ACC112 (cell line): ENCODE measurements around the gene KLF13.

ENCODE experiments used
- H2AFZ ChIP-seq: fragments of 200-600 bp; sonication (generic); one replicate; pipeline ENCODE4 v1.6.0; 2017; ENCODE audit warnings: antibody characterized with exemption, low read length; ENCODE audit not compliant: unreplicated experiment
- H3K27ac ChIP-seq: fragments of 200-600 bp; sonication (generic); 2 replicates; pipeline ENCODE4 v1.5.1; 2014; ENCODE audit warnings: low read depth, mild to moderate bottlenecking, antibody characterized with exemption, low read length, moderate library complexity
- H3K27me3 ChIP-seq: fragments of 200-600 bp; sonication (generic); 2 replicates; pipeline ENCODE4 v1.6.1; 2014; ENCODE audit warnings: mild to moderate bottlenecking, antibody characterized with exemption, low read length, moderate library complexity, mixed read lengths; ENCODE audit not compliant: insufficient read depth
- H3K36me3 ChIP-seq: fragments of 200-600 bp; sonication (generic); 2 replicates; pipeline ENCODE4 v1.6.1; 2016; ENCODE audit warnings: mild to moderate bottlenecking, antibody characterized with exemption, low read length, moderate library complexity, mixed read lengths; ENCODE audit not compliant: insufficient read depth
- H3K4me1 ChIP-seq: fragments of 200-600 bp; sonication (generic); one replicate; pipeline ENCODE4 v1.6.1; 2016; ENCODE audit warnings: low read length, mixed read lengths; ENCODE audit not compliant: insufficient read depth, unreplicated experiment, control insufficient read depth
- H3K4me3 ChIP-seq: fragments of 200-600 bp; sonication (generic); 2 replicates; pipeline ENCODE4 v1.5.1; 2014; ENCODE audit warnings: mild to moderate bottlenecking, low read depth, low read length
- H3K79me2 ChIP-seq: fragments of 200-600 bp; sonication (generic); one replicate; pipeline ENCODE4 v1.6.0; 2016; ENCODE audit warnings: low read length; ENCODE audit not compliant: control insufficient read depth, unreplicated experiment, insufficient read depth

Gene KLF13

DNA sequence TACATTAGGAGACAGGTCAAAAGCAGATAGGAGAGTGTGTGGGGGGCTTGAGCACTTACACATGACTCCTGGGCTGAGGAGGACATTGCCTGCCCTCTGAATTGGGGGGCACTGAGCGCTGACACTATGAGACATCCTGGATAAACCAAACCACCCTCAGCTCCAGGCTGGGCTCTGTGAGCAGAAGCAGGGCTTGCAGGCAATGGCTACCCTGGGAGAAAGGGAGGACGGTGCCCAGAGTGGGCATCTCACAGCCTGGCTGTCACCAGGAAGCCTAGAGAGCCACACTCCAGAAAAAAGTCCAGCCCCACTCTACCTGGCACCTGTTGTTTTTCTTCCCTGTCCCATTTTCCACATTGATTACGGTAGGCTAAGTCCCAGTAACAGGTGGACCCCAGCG lies 8.2 kb upstream of the KLF13 start:
- H2AFZ ChIP-seq: no peak overlapping the region
- H3K4me3 ChIP-seq: no peak overlapping the region
- H3K27ac ChIP-seq: no peak overlapping the region
- H3K4me1 ChIP-seq: no peaks in the 10 kb centered on the region
- no peaks in the 10 kb centered on the region for H3K79me2 ChIP-seq
- no peaks in the 10 kb centered on the region for H3K36me3 ChIP-seq
- H3K27me3 ChIP-seq: peaks cover 36% of the 10 kb centered on the region

DNA sequence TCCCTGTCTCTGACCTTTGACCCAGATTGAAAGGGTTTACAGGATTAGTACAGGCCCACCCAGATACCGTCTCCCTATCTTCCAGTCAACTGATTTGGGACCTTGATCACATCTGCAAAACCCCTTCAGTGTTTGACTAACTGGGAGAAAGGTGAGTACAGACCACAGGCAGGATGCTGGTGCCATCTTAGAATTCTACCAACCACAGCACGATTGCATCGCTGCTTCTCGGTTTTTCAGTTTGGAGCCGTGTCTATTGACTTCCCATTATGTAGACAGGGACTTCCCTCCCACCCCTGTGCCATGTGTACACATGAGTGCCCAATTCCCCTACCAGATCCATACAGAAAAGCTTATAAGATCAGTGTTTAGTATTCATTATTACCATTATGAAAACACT lies 6.6 kb upstream of the KLF13 start:
- Histone ChIP-seq H3K27ac (no peak overlapping the region), H3K36me3 (no peaks in the 10 kb centered on the region), H3K4me1 (peaks cover 5% of the 10 kb centered on the region), H3K4me3 (no peak overlapping the region), H3K27me3 (peaks cover 29% of the 10 kb centered on the region), H3K79me2 (peaks cover 7% of the 10 kb centered on the region), H2AFZ (no peak overlapping the region)

DNA sequence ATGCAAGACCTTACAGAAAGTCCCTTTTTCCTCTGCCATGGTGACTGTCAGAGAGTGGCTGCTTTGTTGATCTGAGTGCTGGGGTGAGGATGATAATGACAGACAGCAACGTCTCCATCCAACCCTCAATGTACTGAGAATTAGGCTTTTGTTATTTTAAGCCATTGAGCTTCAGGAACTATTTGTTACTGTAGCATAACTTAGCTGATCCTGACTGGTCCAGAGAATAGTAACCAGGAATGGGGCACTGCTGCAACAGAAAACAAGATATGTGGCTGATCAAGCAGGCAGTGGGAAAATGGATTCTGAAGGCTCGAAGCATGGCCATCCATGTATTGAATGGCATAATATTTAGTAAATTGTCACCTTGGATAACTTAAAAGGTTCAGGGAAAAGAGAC lies 5.2 kb upstream of the KLF13 start:
- peaks cover 8% of the 10 kb centered on the region for H3K4me1 ChIP-seq
- H3K36me3 ChIP-seq: no peaks in the 10 kb centered on the region
- no peak overlapping the region for H2AFZ ChIP-seq
- H3K4me3 ChIP-seq: no peak overlapping the region
- H3K27me3 ChIP-seq: peaks cover 29% of the 10 kb centered on the region
- peaks cover 11% of the 10 kb centered on the region for H3K79me2 ChIP-seq
- H3K27ac ChIP-seq: no peak overlapping the region

DNA sequence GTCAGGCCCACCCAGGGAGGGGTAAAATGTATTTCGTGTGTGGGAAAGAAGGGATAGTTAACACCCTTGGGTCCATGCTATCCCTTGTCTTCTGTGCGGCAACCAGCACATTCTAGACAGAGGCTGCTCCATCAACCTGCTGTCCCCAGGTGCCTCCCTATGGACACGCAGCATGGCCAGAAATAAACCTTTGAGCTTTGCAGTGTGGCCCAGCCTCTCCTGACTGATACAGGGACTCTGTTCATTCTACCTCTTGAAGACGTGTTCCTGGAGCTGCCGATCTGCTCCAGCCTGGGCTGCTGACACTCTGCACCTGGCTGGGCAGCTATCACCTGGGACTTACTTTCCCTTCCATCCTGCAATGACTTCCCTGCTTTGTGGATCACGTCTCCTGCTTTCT lies 4.1 kb upstream of the KLF13 start:
- H3K36me3 ChIP-seq: no peaks in the 10 kb centered on the region
- no peak overlapping the region for H3K27ac ChIP-seq
- peaks cover 26% of the 10 kb centered on the region for H3K27me3 ChIP-seq
- H3K79me2 ChIP-seq: peaks cover 11% of the 10 kb centered on the region
- H3K4me1 ChIP-seq: peaks cover 8% of the 10 kb centered on the region
- H2AFZ ChIP-seq: no peak overlapping the region
- no peak overlapping the region for H3K4me3 ChIP-seq

DNA sequence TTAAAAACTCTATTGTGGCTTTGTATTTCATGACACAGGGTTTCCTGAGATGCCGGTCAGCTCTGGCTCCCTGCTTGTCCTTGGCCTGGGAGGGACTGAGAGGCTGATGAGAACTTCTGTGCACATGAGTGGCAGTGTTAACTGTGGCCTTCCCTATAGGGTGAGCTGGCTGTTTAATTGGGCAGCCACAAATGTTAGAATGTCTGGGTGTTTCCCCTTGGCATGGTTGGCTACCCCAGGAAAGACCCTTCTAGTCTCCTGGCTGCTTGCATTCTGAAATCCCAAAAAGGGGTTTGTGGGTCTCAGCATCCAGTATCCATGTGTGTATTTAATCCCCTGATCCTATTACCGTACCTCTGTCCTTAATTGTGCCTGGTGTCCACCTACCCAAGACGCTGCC lies 3.0 kb upstream of the KLF13 start:
- Histone ChIP-seq H3K4me1 (peaks cover 8% of the 10 kb centered on the region), H3K36me3 (no peaks in the 10 kb centered on the region), H3K79me2 (peaks cover 16% of the 10 kb centered on the region), H3K27ac (no peak overlapping the region), H3K27me3 (peaks cover 15% of the 10 kb centered on the region), H2AFZ (no peak overlapping the region), H3K4me3 (no peak overlapping the region)

DNA sequence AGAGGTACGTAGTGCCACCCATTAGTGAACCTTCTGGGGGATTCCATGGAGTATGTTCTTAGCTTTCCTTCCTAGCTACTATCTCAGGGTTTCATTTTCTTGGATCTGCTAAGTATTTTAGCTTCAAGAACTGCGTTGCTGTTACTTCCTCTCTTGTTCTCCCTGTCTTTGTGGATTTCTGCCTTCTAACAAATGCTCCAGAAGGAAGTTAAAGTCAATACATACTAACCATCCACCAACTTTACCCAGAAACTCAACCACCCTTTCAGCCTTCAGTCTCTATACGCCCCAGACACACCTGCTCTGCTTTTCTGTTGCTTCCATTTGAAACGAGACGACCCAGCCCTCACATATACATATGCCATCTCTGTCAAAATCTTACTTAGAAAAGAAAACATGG lies 2.4 kb upstream of the KLF13 start:
- H3K27me3 ChIP-seq: peaks cover 11% of the 10 kb centered on the region
- H3K4me1 ChIP-seq: peaks cover 8% of the 10 kb centered on the region
- peaks cover 22% of the 10 kb centered on the region for H3K79me2 ChIP-seq
- H3K36me3 ChIP-seq: no peaks in the 10 kb centered on the region
- no peak overlapping the region for H2AFZ ChIP-seq
- H3K4me3 ChIP-seq: no peak overlapping the region
- no peak overlapping the region for H3K27ac ChIP-seq

DNA sequence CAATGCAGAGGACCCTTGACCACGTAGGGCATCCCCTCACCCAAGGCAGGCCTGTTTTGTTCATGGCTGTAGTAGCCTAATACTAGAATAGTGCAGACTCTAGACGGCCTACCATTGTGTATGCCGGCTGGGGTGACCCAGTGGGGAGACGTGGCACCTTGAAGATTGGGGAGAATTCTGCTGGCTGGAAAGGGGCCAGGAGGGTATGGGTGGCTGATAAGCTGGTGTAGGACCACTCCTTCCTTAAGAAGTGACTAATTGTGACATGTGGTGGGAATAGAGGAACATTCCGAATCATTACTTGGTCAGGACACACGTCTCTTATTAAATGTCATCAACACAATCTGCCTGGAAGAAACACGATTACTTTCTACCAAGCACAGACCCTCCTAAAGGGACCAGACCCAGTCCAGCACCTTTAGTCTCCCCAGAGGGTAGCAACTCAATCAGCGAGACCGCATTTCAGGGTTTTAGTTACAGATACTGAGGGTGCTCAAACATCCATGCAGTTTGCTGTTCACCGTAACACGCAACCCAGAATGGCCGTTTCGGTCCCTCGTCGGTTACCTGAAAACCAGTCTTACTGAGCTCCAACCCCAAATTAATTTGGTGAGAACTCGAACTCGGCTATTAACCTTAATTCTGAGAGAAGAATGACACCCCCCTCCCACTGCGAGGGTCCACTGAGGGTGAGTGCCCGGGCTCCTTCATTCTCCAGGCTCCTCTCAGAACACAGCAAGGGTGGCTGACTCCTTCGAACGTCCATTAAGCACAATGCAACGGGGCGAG lies 1.6 kb upstream of the KLF13 start:
- peak overlapping the region; percentile 27 for H2AFZ ChIP-seq

DNA sequence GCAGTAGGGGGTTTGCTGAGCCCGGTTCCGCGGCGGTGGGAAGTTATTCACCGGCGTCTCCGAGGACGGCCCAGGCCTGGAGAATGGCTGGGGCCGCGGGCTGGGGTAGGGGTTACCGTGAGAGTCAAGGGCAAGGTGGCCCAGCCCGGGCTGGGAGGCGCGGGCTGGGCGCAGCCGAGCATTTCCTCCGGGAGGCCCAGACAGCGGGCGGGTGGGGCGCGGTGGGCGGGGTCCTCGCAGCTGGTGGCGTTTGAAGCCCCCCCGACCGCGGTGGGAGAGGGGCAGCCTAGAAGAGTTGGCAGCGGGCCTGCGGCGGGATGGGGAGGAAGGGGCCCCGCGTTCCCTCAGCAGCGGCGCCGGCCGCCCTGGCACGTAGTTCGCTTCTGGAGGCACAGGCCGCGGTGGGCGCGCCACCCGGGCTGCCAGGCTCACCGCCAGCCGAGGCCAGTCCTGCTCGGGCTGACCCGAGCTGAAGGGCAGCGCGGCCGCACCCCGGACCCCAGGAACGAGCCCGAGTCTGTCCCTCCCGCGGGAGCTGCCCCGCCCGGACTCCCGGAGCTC lies 960 bp upstream of the KLF13 start:
- H3K4me1 ChIP-seq: peaks cover 16% of the 10 kb centered on the region
- H3K27ac ChIP-seq: peak overlapping the region; percentile 93
- peak overlapping the region; percentile 89 for H3K4me3 ChIP-seq
- peak overlapping the region; percentile 71 for H2AFZ ChIP-seq
- peaks cover 37% of the 10 kb centered on the region for H3K79me2 ChIP-seq
- no peaks in the 10 kb centered on the region for H3K36me3 ChIP-seq
- peaks cover 5% of the 10 kb centered on the region; the same call in 1 of the 2 replicates for H3K27me3 ChIP-seq

More for the DNA sequence above, 1.6 kb upstream of the KLF13 start:
- H3K4me3 ChIP-seq: peak overlapping the region; percentile 89
- H3K36me3 ChIP-seq: no peaks in the 10 kb centered on the region
- H3K27ac ChIP-seq: peak overlapping the region; percentile 93
- H3K27me3 ChIP-seq: peaks cover 8% of the 10 kb centered on the region; the same call in 1 of the 2 replicates
- H3K4me1 ChIP-seq: peaks cover 16% of the 10 kb centered on the region
- peaks cover 30% of the 10 kb centered on the region for H3K79me2 ChIP-seq

DNA sequence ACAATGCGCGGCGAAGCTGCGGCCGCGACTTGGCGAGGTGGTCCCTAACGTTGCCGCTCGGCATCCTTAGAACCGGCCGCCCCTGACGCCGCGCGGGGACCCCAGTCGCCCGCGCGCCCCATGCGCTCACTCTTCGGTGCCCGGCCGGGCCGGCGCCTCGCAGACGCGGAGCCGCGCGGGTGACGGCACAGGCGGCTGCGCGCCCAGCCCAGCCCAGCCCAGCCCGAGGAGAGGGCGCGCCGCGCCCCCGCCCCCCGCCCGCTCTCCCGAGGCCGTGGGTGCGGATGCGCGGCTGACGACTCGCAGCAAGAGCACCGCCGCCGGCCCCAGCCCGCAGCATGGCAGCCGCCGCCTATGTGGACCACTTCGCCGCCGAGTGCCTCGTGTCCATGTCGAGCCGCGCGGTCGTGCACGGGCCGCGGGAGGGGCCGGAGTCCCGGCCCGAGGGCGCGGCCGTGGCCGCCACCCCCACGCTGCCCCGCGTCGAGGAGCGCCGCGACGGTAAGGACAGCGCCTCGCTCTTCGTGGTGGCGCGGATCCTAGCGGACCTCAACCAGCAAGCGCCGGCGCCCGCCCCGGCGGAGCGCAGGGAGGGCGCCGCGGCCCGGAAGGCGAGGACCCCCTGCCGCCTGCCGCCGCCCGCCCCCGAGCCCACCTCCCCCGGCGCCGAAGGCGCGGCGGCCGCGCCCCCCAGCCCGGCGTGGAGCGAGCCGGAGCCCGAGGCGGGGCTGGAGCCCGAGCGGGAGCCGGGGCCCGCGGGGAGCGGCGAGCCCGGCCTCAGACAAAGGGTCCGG lies 437 bp downstream of the KLF13 start:
- H3K79me2 ChIP-seq: peaks cover 50% of the 10 kb centered on the region
- H3K27ac ChIP-seq: peak overlapping the region; percentile 79
- peaks cover 16% of the 10 kb centered on the region for H3K4me1 ChIP-seq
- no peaks in the 10 kb centered on the region for H3K36me3 ChIP-seq
- H3K4me3 ChIP-seq: peak overlapping the region; percentile 89
- no peaks in the 10 kb centered on the region for H3K27me3 ChIP-seq
- peak overlapping the region; percentile 69 for H2AFZ ChIP-seq

DNA sequence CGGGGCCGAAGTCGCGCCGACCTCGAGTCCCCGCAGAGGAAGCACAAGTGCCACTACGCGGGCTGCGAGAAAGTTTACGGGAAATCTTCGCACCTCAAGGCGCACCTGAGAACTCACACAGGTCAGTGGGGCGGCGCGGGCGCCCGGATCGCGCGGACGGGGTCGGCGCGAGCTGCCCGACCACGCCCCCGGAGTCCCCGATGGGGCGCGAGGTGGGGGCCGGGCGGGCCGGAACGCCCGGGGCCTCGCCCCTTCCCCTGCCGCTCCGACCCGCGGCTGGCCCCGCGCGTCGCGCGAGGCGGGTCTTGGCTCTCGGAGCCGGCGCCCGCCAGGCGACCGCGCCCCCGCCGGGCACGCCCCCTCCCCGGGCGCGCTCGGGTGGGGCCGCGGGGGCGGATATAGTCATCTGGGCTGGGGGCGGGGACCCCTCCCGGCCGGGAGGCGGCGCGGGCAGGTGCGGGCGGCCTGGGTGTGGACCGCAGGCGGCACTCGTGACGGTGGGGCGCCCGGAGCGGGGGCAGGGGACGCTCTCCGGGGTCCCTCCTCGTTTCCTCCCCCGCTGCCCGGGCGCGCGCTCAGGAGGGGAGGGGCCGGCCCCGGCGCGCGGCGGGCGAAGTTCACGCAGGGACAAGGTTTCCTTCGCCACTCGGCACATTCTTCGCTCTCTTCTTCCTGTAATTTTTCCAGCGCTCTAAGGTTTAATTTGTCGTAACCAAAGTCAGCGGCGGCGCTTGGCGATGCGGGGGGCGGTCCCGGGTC lies 1.2 kb downstream of the KLF13 start:
- H3K79me2 ChIP-seq: peaks cover 58% of the 10 kb centered on the region
- peak overlapping the region; percentile 74 for H3K27ac ChIP-seq
- H3K36me3 ChIP-seq: no peaks in the 10 kb centered on the region
- peak overlapping the region; percentile 69 for H2AFZ ChIP-seq
- peaks cover 16% of the 10 kb centered on the region for H3K4me1 ChIP-seq
- H3K27me3 ChIP-seq: no peaks in the 10 kb centered on the region
- H3K4me3 ChIP-seq: peak overlapping the region; percentile 89
